GM18517 (cell line): ENCODE results near the gene KRT6A.

ENCODE experiments used
- ATAC-seq: cut with Tn5 transposase; IDR thresholded peaks from one replicate; pipeline ENCODE4 v1.9.1; 2021; ENCODE audit warnings: mild to moderate bottlenecking, moderate library complexity; ENCODE audit not compliant: unreplicated experiment

Gene KRT6A

DNA sequence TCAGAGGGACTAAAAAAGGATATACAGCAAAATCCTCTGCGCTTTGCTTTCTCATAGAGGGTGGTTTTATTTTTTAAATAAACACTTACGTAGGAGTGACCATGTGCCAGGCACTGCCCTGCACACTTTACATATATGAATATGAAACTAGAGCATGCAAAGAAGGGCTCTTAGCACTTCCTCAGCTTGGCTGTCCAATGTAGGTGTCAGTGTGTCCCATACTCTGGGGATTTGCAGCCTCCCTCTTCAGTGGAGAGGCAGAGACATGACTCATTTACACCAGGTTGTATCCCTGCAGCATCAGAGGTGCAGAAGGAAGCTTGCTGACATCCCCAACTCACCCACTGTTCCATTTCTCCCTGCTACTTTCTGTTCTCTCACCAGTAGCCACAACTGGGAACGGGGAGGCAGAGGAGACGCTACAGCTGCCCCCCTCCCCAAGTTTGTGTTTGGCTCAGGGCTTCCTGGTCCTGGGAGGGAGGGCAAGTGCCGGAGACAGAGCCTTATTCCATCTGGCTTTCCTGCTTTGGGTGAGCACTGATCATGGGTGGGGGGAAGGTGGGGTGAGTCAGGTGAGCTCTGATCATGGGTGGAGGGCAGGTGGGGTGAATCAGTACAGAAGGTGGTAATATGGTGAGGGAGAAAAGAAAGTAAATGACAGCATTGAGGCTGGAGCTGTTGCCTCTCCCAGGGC, 32.0 kb upstream of the KRT6A start:
- no peak for ATAC-seq

DNA sequence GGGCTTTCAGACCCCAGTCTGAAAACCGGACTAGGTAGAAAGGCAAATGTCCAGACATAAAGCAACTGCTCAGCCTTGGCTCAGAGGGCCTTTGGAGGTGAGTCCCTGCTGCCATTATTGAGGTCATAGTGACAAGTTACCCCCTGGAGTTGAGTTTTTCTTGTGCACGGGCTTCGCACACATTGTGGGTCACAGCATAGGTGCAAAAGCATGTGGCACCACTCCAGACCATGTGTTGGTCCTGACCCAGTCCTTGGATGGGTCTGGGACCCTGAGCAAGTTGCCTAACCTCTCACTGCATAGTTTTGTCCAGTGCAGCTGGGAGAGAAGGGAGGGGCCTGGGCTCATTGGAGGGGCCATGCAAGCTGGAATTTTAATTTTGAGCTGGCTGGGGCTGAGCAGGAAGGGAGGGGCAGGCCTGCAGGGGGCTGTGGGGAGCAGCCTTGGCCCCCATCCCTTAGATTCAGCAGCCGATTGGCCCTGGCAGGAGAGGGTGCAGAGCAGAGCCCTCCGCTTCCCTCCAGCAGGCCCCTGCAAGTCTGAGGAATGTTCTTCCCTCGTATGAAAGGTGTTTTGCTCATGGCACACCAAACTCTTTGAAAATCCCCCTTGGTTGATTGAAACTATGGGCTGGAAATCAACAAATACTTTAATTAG, 31.3 kb upstream of the KRT6A start:
- no peak for ATAC-seq

DNA sequence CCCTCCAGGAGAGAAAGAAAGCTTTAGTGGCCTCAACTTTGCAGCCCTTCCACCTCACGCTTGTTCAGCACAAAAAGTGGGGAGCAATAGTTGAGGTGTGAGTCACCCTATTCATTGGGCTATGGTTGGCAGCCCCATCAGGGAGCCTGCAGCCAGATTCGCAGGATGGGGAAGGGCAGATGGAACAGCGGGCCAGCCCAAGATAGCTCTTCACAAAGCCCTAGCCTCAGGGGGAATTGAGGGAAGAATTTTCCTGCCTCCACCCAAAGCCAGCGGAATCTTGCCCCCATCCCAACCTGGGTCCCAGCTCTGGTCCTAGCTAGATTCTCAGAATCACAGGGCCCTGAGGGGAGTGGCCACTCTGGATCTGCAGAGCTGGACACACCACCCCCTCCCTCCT, 30.8 kb upstream of the KRT6A start:
- no peak for ATAC-seq

DNA sequence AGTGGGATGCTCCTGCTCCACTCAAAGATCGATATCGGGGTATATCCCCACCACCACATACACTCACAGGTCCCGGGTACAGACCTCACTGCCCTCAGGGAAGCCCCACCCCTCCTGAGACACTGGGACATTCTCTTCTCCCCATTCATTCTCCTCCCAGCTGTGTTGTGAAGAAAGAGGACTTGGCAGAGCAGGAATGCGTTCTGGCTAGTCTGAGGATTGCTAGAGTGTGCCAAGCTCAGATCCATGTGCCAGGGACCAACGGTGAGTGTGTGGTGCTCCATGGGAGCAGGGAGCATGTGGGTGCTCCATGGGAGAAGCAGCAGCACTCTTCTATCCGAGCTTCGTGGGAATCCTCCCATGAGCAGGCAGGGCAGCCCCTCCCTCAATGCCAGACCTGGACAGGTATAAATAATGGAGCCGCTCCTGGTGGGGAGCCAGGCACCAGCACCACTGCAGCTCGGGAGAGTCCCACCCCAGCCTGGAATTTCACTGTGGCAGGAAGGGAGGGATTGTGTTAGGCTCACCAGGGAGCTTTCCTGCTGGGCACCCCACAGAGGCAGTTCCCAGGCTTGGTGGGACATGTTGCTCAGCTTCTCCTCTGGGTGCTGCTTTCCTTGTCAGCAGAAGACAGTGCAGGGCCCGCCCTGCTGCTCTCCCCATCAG, 29.4 kb upstream of the KRT6A start:
- no peak for ATAC-seq

DNA sequence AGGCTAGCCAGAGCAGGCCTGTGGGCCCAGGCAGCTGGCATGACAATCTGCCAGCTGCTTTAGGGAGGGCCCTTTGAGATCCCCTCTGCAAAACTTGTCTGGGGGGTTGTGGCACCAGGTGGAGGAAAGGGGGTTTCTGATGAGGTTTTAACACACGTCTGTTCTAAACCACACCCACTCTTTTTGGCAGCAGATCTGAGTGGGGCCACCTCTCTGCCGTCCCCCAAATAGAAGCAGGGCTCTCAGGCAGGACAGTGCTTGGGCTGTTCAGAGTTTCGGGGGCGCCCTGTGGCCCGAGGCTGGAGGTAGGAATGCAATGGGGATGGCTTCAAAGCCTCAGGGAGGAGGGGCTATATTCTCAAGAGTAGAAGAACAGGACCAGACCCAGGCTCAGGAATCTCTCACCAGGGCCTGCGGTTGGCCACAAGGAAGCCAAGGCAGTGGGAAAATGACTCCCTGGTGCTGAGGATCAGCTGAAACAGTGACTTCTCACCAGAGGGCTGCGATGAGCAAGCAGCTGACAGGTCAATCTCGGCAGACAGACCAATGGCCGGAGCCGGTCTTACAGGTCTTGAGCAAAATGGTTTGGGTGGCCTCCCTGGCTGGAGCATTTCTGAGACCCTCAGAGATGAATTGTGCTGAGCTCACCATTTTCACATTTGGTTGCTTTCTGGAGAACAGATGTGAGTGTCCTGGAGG, 28.7 kb upstream of the KRT6A start:
- no peak for ATAC-seq

DNA sequence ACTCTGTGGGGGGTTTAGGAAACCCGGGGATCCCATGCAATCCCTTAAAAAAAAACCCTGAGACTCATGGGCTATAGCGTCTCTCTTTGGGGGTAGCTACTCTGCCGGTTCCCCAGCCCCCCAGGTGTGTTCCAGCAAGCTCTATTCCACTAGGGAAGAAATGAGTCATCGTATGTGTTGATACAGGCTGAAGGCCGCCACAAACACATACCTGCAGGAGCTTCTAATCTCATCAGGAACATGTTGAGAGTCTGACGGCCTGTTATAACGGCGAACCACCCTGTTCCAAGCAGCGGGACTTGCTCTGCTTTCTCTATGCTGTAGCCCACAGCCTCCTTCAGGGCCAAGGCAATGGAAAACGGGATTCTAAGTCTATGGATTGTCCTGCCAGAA, 28.1 kb upstream of the KRT6A start:
- no peak for ATAC-seq

DNA sequence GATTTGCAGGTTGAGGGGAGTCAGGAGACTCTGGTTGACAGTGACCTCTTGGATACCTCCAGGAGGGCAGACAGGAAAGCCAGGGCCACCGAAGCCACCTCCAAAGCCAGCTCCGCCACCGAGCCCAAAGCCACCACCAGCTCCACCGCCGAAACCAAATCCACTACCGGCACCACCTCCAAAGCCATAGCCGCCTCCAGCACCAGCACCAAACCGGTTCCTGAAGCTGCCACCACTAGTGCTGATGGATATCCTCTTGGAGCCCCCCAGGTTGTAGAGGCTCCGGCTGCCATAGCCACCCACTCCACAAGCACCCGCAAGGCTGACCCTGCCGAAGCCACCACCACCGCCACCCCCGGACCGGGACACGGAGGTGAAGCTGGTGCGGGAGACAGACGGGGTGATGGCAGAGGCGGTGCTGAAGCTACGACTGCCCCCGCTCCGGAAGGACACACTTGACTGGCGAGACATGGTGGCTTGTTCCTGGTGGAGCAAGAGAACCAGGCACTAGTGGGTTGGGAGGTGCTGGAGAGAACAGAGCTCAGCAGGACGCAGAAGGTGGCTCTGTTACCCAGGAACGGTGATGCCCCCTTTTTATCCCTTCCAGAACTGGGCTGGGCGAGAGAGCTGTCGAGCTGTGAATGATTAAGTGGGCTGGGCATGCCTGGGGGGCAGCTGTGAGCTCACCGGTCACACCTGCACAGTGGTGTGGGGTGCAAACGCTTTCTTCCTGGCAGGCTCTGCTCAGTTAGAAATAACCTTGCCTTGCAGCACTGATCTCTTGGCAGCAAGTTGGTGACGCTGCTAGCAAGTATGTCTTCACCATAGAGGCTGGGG, 27.0 kb upstream of the KRT6A start, which contains the start of gene KRT5:
Gene KRT5, minus strand, starts transcription at position 569 of the 837 bp plus-strand sequence. Its CDS starts 98 bp downstream, at position 471.
- no peak for ATAC-seq

DNA sequence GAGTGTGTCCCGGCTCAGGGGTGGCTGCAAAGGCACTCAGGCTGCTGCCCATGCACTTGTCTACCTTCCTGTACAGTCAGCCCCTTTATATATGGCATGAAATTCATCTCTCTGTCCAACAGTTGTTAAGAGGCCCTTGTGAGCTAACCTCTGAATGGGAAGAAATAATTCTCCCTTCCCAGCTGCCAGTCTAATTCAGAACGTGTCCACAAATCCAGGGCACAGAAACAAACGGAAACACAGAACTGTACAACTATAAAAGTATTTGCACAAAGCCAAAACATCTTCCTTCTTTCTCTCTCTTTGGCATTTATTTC, 26.3 kb upstream of the KRT6A start:
- ATAC-seq: no peak

DNA sequence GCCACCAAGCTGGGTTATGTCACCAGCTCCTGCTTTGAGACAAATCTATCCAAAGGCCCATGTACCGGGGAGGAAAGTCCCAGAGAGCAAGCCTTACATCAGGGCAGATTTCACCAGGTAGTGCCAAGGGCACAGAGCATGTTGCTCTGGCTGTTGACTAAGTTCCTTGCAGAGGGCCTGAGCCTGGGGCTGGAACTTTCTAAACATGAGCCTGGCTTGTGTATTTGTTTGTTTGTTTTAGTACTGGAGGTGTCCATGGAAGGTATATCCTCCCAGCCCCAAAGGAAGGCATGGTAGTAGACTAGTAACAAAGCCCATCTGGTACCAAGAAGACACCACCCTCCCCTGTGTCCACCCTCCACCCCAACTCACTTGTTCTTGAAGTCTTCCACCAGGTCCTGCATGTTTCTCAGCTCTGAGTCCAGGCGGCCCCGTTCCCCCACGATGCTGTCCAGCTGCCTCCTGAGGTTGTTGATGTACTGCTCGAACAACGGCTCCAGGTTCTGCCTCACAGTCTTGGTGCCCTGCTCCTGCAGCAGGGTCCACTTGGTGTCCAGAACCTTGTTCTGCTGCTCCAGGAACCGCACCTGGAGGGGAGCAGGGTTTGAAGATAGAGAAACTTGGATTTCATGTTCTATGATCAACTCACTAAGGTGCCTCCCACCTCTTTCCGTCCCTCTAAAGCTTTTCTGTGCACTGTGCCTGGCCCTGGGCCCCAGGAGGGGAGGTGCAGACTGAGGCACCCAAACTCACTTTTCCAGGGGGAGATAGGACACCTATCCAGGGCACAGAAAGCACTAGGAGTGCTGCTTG, 25.7 kb upstream of the KRT6A start:
- no peak for ATAC-seq

DNA sequence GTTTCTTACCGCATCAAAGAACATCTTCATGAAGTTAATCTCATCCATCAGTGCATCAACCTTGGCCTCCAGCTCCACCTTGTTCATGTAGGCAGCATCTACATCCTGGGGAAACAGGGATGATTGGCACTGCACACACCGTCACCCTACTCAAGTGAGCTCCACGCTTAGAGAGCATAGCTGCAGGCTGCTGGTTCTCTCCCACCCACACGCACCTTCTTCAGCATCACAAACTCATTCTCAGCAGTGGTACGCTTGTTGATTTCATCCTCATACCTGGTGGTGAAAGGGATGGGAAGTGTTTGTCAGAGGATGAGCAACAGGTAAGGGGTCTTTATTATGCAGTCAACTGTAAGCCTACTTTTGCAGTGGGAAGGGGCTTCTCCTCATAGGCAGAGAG, 24.8 kb upstream of the KRT6A start:
- no peak for ATAC-seq

DNA sequence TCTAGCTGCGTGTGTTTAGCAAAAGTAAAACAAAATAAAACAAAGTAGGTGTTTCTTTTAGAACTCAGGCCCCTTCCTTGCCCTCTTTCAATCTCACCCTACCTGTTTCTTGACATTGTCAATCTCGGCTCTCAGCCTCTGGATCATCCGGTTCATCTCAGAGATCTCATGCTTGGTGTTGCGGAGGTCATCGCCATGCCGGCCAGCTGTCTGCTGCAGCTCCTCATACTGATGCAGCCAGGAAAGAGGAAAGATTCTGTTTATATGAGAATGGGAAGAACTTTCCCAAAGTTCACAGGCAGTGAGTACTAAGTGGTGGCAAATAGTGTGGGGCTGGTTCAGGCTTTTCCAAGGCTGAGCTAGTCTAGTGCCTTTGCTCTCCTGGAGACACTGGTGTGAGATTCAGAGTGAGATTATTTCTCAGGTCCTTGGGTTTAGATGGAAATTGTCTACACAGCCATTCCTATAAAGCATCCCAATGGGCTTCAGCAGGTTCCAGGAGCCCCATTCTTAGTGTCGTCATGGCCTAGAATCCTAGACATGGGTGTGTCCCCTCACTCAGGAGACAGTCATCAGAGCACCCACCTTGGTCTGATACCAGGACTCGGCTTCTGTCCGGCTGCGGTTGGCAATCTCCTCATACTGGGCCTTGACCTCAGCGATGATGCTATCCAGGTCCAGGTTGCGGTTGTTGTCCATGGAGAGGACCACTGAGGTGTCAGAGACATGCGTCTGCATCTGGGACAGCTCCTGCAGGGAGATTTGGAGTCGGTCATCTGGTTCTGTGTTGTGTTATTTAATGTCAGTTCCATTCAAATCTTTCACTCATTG, 24.2 kb upstream of the KRT6A start:
- ATAC-seq: no peak

DNA sequence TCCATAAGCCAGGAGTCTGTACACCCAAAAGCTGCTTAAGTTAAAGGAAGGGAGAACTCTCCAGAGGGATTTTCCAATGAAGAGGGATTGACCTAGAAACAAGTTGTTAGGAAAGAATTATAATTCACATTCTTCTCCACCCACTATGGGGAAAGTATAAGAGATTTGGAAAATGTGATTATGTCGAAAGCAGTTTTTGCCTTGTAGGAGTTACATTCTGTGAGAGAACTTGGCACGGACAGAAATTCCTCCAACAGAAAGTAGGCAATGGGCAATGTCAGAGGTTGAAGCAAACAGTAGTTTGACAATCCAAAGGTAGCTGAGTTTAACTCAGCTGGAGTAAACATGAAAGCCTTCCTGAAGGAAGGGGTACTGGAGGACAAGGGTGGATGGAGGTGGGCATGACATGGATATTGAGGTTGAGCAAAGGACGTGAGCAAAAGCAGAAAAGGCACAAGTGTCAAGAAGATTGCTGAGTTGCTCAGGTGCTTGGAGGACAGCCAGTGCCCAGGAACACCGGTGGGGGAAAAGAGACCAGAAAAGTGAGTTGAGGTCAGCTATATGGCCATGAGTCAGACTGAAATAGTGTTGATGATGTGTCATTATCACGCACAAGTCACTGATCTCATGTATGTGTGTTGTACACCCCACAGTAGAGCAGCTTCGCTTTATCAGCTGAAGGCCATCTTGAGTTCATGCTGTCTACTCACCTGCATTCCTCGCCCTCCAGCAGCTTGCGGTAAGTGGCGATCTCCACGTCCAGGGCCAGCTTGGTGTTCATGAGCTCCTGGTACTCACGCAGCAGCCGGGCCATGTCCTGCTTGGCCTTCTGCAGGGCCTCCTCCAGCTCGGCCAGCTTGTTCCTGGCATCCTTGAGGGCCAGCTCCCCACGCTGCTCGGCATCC, 23.1 kb upstream of the KRT6A start:
- no peak for ATAC-seq

DNA sequence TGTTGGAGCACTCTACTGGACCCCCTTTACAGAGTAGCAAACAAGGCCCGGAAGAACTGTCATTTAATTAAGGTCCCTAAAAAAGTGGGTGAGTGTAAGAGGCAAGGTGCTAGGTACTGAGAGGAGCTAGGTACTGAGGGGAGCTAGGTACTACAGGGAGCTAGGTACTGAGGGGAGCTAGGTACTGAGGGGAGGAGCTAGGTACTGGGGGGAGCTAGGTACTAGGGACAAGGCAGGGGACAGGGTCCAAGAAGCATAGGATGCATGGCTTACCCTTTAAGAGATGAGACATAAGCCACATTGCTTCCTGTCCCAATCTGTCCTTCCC, 22.2 kb upstream of the KRT6A start:
- no peak for ATAC-seq

DNA sequence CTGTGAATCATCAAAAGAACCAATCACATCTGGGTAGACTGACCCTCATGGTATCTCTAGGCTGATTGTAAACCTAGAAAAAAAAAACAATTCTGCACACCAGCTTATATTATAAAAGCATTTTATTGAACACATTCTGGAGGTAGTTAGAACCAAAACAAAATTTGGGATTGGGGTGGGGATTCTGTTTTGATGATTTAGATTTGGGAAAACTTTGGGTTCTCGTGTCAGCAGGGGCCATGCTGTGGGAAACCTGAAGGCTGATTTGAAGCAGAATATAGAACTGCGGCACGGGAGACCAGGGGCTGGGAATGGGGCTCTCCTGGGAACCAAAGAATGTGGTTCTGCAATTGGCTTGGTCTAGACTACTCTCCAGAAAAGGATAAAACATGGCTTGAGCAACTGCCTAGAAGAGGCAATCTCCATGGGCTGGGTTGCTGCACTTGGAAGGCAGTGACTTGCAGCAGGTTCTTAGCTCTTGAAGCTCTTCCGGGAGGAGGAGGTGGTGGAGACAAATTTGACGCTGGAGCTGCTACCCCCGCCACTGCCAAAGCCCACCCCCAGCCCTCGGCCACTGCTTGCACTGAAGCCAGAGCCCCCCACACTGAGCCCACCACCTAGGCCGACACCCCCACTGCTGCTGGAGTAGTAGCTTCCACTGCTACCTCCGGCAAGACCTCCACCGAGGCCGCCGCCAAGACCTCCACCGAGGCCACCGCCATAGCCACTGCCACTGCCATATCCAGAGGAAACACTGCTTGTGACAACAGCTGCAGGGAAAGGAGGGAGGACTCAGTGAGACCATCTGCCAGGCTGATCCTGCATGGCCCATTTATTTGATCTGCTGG, 21.6 kb upstream of the KRT6A start:
- no peak for ATAC-seq

DNA sequence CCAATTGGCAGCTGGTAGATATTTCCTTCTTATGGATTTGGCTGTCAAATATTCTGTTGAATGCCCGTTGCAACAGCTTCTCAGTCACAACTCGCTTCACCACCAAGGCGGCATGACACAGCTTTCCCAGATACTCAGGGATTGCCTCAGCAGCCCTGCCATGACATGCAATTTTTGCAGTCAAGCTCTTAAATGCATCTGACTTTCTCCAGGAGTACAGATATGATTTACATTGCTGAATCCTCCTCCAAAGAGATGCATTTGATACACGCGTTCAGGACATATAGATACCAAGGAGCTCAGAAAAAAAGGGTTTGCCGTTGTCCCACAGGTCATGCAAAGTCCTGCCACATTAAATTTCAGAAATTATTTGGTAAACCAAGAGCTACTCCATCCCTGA, 20.7 kb upstream of the KRT6A start:
- ATAC-seq: no peak

DNA sequence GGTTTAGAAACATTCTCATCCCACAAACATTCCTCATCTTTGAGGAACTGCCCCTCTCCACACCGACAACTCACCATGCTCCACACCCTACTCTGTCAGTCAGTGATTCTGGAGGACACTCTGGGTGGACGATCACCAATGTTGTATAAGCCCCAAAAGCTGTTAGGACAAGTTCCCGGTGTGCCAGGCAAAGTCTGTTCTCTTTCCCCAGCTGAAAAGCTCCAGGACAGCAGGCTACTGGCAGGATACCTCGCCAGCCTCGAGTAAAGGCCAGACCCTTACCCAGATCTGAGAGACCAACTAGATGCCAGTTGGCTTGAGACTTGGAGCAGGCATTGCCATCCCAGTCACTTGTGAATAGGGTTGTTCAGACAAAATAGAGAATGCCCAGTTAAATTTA, 15.2 kb upstream of the KRT6A start:
- no peak for ATAC-seq
